Skeletal muscle tissue (tissue), 4 donors: Measurements from ENCODE around the gene NTNG2. TPM values are rescaled to one million over a fixed set of nuclear protein-coding genes. Genes with fewer than 3 reads are reported as not detected.

Experiments
- H3K27ac ChIP-seq: one replicate; pipeline ENCODE4 v1.7.0; 2013; ENCODE audit warnings: mild to moderate bottlenecking, low read depth, low read length, inconsistent platforms
- H3K27me3 ChIP-seq, 3 donors: one replicate each; pipeline ENCODE4 v1.7.0; 2013; ENCODE audit warnings: low read length in 3 of 3; ENCODE audit not compliant: control insufficient read depth in 3 of 3, insufficient read depth in 3 of 3
- H3K36me3 ChIP-seq, 3 donors: one replicate each; pipeline ENCODE4 v1.7.0; 2013; ENCODE audit warnings: low read length in 3 of 3; ENCODE audit not compliant: control insufficient read depth in 3 of 3, insufficient read depth in 3 of 3
- H3K4me1 ChIP-seq, 3 donors: one replicate each; pipeline ENCODE4 v1.7.0; 2013; ENCODE audit warnings: low read length in 3 of 3, mild to moderate bottlenecking in 3 of 3; ENCODE audit not compliant: control insufficient read depth in 3 of 3, insufficient read depth in 3 of 3
- H3K4me3 ChIP-seq, 3 donors: one replicate each; pipeline ENCODE4 v1.7.0; 2013; ENCODE audit warnings: low read length in 3 of 3
- H3K9ac ChIP-seq, 3 donors: one replicate each; pipeline ENCODE4 v1.7.0; 2013; ENCODE audit warnings: low read length in 3 of 3, mild to moderate bottlenecking in 3 of 3, moderate library complexity in 2 of 3, low read depth in 1 of 3
- H3K9me3 ChIP-seq, 3 donors: one replicate each; pipeline ENCODE4 v1.7.0; 2013; ENCODE audit warnings: low read length in 3 of 3; ENCODE audit not compliant: control insufficient read depth in 3 of 3
- total RNA-seq: library from RNA; depleted of rRNA; stranded (reverse); fragments of >200 nt; gene quantifications from one replicate; pipeline ENCODE4 v1.2.3, GENCODE V29; 2014
- donor health status: Osteomylitis.

Gene NTNG2
- under 0.01 TPM for total RNA-seq

- H3K27ac ChIP-seq = no peak within 1 kb of the TSS
Measured at GRCh38 chr9:132161743-132162184, at the start of gene NTNG2. Gene NTNG2 (plus strand): TSS chr9:132162058. CDS start chr9:132166832, 4,774 bp downstream.

GRCh38 chr9:132114102-132114707 lies 47.7 kb upstream of the NTNG2 start:
- Histone ChIP-seq H3K27me3 (peaks cover 6 to 16% (median 15%) of the 10 kb centered on the region in 3 donors), H3K9me3 (no peaks in the 10 kb centered on the region), H3K27ac (no peak overlapping the region)

More at GRCh38 chr9:132161743-132162184, at the start of gene NTNG2:
- H3K27me3 ChIP-seq = peaks cover 70 to 84% (median 80%) of the 10 kb centered on the region in 3 donors
- peaks cover 17 to 19% (median 18%) of the 10 kb centered on the region in 3 donors for H3K4me1 ChIP-seq
- no peaks in the 10 kb centered on the region for H3K36me3 ChIP-seq
- no peaks in the 10 kb centered on the region for H3K9me3 ChIP-seq
- peak within 1 kb of the TSS in 2 of 3 donors; percentile 14 to 16 for H3K9ac ChIP-seq
- peak within 1 kb of the TSS; percentile 56 to 71 (median 62) for H3K4me3 ChIP-seq

GRCh38 chr9:132116583-132116982 lies 45.3 kb upstream of the NTNG2 start:
- Histone ChIP-seq H3K27me3 (peaks cover 6 to 15% (median 11%) of the 10 kb centered on the region in 3 donors), H3K4me3 (no peak overlapping the region), H3K36me3 (no peaks in the 10 kb centered on the region), H3K9ac (no peak overlapping the region), H3K27ac (no peak overlapping the region), H3K4me1 (no peaks in the 10 kb centered on the region), H3K9me3 (no peaks in the 10 kb centered on the region)

More at GRCh38 chr9:132114102-132114707, 47.7 kb upstream of the NTNG2 start:
- Histone ChIP-seq H3K4me3 (no peak overlapping the region), H3K4me1 (no peaks in the 10 kb centered on the region), H3K36me3 (no peaks in the 10 kb centered on the region), H3K9ac (no peak overlapping the region)

GRCh38 chr9:132117694-132118093 lies 44.2 kb upstream of the NTNG2 start:
- Histone ChIP-seq H3K4me1 (no peaks in the 10 kb centered on the region), H3K4me3 (no peak overlapping the region), H3K9ac (no peak overlapping the region), H3K36me3 (no peaks in the 10 kb centered on the region), H3K27me3 (peaks cover 13 to 15% (median 15%) of the 10 kb centered on the region in 3 donors), H3K27ac (no peak overlapping the region), H3K9me3 (no peaks in the 10 kb centered on the region)

GRCh38 chr9:132121021-132121420 lies 40.8 kb upstream of the NTNG2 start:
- Histone ChIP-seq H3K27ac (no peak overlapping the region), H3K4me1 (no peaks in the 10 kb centered on the region), H3K27me3 (peaks cover 30 to 35% (median 32%) of the 10 kb centered on the region in 3 donors), H3K36me3 (no peaks in the 10 kb centered on the region), H3K9ac (no peak overlapping the region), H3K4me3 (no peak overlapping the region), H3K9me3 (no peaks in the 10 kb centered on the region)

- H3K4me3 ChIP-seq = no peak overlapping the region
- H3K9ac ChIP-seq = no peak overlapping the region
- no peaks in the 10 kb centered on the region for H3K4me1 ChIP-seq
- peaks cover 39 to 59% (median 45%) of the 10 kb centered on the region in 3 donors for H3K27me3 ChIP-seq
- H3K27ac ChIP-seq = no peak overlapping the region
- no peaks in the 10 kb centered on the region for H3K9me3 ChIP-seq
- no peaks in the 10 kb centered on the region for H3K36me3 ChIP-seq
Measured at GRCh38 chr9:132124800-132125199, 37.1 kb upstream of the NTNG2 start.

GRCh38 chr9:132125361-132125760 lies 36.5 kb upstream of the NTNG2 start:
- Histone ChIP-seq H3K4me3 (no peak overlapping the region), H3K27me3 (peaks cover 43 to 60% (median 44%) of the 10 kb centered on the region in 3 donors), H3K9me3 (no peaks in the 10 kb centered on the region), H3K4me1 (no peaks in the 10 kb centered on the region), H3K36me3 (no peaks in the 10 kb centered on the region), H3K9ac (no peak overlapping the region), H3K27ac (no peak overlapping the region)

- Histone ChIP-seq H3K36me3 (no peaks in the 10 kb centered on the region), H3K4me1 (no peaks in the 10 kb centered on the region), H3K9me3 (no peaks in the 10 kb centered on the region), H3K27ac (no peak overlapping the region), H3K9ac (no peak overlapping the region), H3K27me3 (peaks cover 50 to 68% (median 50%) of the 10 kb centered on the region in 3 donors), H3K4me3 (no peak overlapping the region)
Measured at GRCh38 chr9:132125944-132126679, 35.7 kb upstream of the NTNG2 start.

GRCh38 chr9:132126680-132127236 lies 35.1 kb upstream of the NTNG2 start:
- no peaks in the 10 kb centered on the region for H3K36me3 ChIP-seq
- H3K4me3 ChIP-seq = no peak overlapping the region
- no peaks in the 10 kb centered on the region for H3K9me3 ChIP-seq
- H3K4me1 ChIP-seq = no peaks in the 10 kb centered on the region
- H3K27ac ChIP-seq = no peak overlapping the region
- no peak overlapping the region for H3K9ac ChIP-seq
- H3K27me3 ChIP-seq = peaks cover 53 to 68% (median 57%) of the 10 kb centered on the region in 3 donors
